ENCODE data around the gene SMIM33.

DNA sequence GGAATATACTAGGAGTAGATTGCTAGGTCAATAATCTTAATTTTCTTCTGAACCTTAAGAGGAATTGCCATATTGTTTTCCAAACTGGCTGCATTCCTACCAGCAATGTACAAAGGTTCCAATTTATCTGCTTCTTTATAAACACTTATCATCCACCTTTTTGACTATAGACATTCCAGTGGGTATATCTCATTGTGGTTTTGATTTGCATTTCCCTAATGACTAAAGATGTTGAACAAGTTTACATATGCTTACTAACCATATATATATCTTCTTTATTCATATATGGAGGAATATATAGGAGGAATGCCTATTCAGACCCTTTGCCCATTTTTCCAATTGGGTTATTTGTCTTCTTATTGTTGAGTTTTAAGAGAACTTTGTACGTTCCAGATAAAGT, 39.1 kb upstream of the SMIM33 start:
- TF ChIP-seq, protein P1, sequence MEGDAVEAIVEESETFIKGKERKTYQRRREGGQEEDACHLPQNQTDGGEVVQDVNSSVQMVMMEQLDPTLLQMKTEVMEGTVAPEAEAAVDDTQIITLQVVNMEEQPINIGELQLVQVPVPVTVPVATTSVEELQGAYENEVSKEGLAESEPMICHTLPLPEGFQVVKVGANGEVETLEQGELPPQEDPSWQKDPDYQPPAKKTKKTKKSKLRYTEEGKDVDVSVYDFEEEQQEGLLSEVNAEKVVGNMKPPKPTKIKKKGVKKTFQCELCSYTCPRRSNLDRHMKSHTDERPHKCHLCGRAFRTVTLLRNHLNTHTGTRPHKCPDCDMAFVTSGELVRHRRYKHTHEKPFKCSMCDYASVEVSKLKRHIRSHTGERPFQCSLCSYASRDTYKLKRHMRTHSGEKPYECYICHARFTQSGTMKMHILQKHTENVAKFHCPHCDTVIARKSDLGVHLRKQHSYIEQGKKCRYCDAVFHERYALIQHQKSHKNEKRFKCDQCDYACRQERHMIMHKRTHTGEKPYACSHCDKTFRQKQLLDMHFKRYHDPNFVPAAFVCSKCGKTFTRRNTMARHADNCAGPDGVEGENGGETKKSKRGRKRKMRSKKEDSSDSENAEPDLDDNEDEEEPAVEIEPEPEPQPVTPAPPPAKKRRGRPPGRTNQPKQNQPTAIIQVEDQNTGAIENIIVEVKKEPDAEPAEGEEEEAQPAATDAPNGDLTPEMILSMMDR (IDR thresholded peaks at IDR 0.05; ENCODE audit: low read depth, low read length) = no peak
- no peak for TF ChIP-seq EZH2phosphoT487 (IDR thresholded peaks at IDR 0.05; ENCODE audit: low read depth)
